ENCODE data around the gene ZNF202.

- TF ChIP-seq, protein P1, sequence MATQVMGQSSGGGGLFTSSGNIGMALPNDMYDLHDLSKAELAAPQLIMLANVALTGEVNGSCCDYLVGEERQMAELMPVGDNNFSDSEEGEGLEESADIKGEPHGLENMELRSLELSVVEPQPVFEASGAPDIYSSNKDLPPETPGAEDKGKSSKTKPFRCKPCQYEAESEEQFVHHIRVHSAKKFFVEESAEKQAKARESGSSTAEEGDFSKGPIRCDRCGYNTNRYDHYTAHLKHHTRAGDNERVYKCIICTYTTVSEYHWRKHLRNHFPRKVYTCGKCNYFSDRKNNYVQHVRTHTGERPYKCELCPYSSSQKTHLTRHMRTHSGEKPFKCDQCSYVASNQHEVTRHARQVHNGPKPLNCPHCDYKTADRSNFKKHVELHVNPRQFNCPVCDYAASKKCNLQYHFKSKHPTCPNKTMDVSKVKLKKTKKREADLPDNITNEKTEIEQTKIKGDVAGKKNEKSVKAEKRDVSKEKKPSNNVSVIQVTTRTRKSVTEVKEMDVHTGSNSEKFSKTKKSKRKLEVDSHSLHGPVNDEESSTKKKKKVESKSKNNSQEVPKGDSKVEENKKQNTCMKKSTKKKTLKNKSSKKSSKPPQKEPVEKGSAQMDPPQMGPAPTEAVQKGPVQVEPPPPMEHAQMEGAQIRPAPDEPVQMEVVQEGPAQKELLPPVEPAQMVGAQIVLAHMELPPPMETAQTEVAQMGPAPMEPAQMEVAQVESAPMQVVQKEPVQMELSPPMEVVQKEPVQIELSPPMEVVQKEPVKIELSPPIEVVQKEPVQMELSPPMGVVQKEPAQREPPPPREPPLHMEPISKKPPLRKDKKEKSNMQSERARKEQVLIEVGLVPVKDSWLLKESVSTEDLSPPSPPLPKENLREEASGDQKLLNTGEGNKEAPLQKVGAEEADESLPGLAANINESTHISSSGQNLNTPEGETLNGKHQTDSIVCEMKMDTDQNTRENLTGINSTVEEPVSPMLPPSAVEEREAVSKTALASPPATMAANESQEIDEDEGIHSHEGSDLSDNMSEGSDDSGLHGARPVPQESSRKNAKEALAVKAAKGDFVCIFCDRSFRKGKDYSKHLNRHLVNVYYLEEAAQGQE (IDR thresholded peaks at IDR 0.05; ENCODE audit: low read depth) = no peak
- no peak for TF ChIP-seq EP300 (IDR thresholded peaks at IDR 0.05; ENCODE audit: borderline replicate concordance)
- TF ChIP-seq RAD21 (IDR thresholded peaks at IDR 0.05; ENCODE audit: low read depth) = no peak
- TF ChIP-seq, protein P2, sequence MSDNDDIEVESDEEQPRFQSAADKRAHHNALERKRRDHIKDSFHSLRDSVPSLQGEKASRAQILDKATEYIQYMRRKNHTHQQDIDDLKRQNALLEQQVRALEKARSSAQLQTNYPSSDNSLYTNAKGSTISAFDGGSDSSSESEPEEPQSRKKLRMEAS (IDR thresholded peaks at IDR 0.05) = no peak
- TF ChIP-seq YY1 (IDR thresholded peaks at IDR 0.05; ENCODE audit: low read depth) = no peak
- no peak for TF ChIP-seq TAF1 (IDR thresholded peaks at IDR 0.05; ENCODE audit: low read depth)
- no peak for TF ChIP-seq FOXM1 (IDR thresholded peaks at IDR 0.05; ENCODE audit: borderline replicate concordance, low read depth)
Measured at GRCh38 chr11:123775289-123775688, 33.8 kb upstream of the ZNF202 start.
